Occipital lobe (tissue), 3 donors: ENCODE results near the gene ZCCHC13. TPM values are rescaled to one million over a fixed set of nuclear protein-coding genes. Genes with fewer than 3 reads are reported as not detected.
"Not testable (repeated sequence)": the region's sequence is repeated elsewhere in the genome, so short reads cannot be mapped to it uniquely, and the experiment has no call there.

Experiments used
- DNase-seq: peaks from one replicate; lab custom pipeline; 2025; lab: John Stamatoyannopoulos, UW
- small RNA-seq: library from RNA; depleted of rRNA; stranded (forward); fragments of <200 nt; gene quantifications from one replicate; pipeline ENCODE3, GENCODE V24; 2014
- total RNA-seq: library from RNA; depleted of rRNA; stranded (reverse); fragments of >200 nt; gene quantifications from one replicate; pipeline ENCODE4 v1.2.3, GENCODE V29; 2014

ZCCHC13 gene
- total RNA-seq, 1 donor from 2014 or later, result not detected

GRCh38 chrX:74321191-74321590, 17.2 kb downstream of the ZCCHC13 start:
- no peak for DNase-seq

- DNase-seq, result no peak
Measured at GRCh38 chrX:74324131-74324530, 20.2 kb downstream of the ZCCHC13 start.

GRCh38 chrX:74325130-74326059, 21.4 kb downstream of the ZCCHC13 start:
- DNase-seq, result peak; percentile 0

GRCh38 chrX:74338852-74339251, 34.9 kb downstream of the ZCCHC13 start:
- DNase-seq, result no peak

GRCh38 chrX:74340051-74340450, 36.1 kb downstream of the ZCCHC13 start:
- no peak for DNase-seq

GRCh38 chrX:74342211-74342610, 38.2 kb downstream of the ZCCHC13 start:
- DNase-seq, result not testable (repeated sequence)

GRCh38 chrX:74343343-74344279, 39.6 kb downstream of the ZCCHC13 start:
- DNase-seq, result peak; percentile 1

GRCh38 chrX:74344280-74344622, 40.3 kb downstream of the ZCCHC13 start:
- no peak for DNase-seq

GRCh38 chrX:74346088-74346487, 42.1 kb downstream of the ZCCHC13 start:
- no peak for DNase-seq

- DNase-seq, result no peak
Measured at GRCh38 chrX:74349387-74349786, 45.4 kb downstream of the ZCCHC13 start.

- DNase-seq, result no peak
Measured at GRCh38 chrX:74351760-74352159, 47.8 kb downstream of the ZCCHC13 start.

GRCh38 chrX:74353984-74354383, 50.0 kb downstream of the ZCCHC13 start:
- DNase-seq, result no peak

Small RNA genes within 50 kb of the gene (small RNA-seq; reads per million reads assigned to genes)
- gene AC004386.2, result not detected
- 86.7 reads per million, percentile 96 among the genes with 10 or more reads in this experiment for gene MIR374A
- 0.38 reads per million, percentile 32 among the genes with 10 or more reads in this experiment for gene MIR545
- gene RF02119, result not detected
- not detected for gene RF02120
- not detected for gene RF02121
- not detected for gene RF02122
- gene RF02123, result not detected

Other genes with a start within 250 kb of the ZCCHC13 start
- 17.9 TPM for gene SLC16A2, start 117.3 kb downstream of the ZCCHC13 start, total RNA-seq